ENCODE measurements around the gene GALNT9.
"Not testable (repeated sequence)": the region's sequence is repeated elsewhere in the genome, so short reads cannot be mapped to it uniquely, and the experiment has no call there.

GALNT9 gene

GRCh38 chr12:132245521-132246101, 83.8 kb downstream of the GALNT9 start:
- DNase-seq: no peak

DNA sequence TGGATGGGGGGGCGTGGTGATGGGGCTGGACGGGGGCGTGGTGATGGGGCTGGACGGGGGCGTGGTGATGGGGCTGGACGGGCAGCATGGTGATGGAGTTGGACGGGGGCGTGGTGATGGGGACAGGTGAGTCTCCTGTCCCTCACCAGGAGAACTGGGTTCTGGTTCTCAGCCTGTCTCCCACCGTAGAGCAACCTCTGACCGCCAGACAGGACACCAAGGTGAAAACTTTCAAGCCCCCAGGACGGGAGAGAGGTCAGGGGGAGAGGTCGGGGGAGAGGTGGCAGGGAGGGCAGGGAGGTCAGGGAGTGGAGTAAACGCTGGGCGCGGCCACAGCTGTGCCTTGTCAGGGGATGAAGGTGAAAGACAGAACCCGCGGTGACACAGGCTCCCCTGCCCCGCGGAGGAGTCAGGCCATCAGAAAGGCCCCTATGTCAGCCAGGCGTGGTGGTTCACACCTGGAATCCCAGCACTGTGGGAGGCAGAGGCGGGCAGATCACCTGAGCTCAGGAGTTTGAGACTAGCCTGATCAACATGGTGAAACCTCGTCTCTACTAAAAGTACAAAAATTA, 84.6 kb downstream of the GALNT9 start:
- no peak for DNase-seq

DNA sequence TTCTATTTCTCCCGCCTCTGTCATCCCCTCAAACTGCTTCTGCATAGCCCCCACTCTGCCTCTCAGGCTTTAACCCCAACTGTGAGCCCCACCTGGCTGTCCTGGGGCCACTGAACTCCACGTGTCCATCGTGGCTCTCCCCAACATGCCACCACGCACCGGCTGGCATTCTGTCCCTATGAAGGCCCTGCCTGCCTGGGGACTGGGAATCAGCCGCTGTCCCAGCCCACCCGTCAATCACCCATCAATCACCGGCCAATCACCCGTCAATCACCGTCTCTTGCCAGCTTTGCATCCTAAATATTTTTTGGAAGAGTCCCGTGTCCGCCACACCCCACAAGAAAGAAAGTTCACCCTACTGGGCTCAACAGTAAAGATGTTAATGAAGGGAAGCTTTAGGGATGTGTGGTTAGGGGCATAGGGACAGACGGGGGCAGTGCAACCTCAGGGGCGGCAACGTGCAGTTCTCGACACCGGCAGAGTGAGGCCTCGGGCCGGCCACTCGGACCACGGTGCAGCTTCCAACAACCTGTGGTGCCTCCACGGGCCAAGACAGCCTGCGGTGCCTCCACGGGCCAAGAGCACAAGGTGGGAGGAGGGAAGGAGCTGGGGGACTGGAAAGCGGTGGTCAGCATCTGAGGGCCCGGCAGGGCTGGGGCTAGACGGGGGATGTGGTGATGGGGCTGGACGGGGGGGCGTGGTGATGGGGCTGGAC, 85.6 kb downstream of the GALNT9 start:
- peak; percentile 12 for DNase-seq

- not testable (repeated sequence) for DNase-seq
Observed at GRCh38 chr12:132243171-132243570, 86.2 kb downstream of the GALNT9 start.

- not testable (repeated sequence) for DNase-seq
Observed at GRCh38 chr12:132240669-132241007, 88.8 kb downstream of the GALNT9 start.

DNA sequence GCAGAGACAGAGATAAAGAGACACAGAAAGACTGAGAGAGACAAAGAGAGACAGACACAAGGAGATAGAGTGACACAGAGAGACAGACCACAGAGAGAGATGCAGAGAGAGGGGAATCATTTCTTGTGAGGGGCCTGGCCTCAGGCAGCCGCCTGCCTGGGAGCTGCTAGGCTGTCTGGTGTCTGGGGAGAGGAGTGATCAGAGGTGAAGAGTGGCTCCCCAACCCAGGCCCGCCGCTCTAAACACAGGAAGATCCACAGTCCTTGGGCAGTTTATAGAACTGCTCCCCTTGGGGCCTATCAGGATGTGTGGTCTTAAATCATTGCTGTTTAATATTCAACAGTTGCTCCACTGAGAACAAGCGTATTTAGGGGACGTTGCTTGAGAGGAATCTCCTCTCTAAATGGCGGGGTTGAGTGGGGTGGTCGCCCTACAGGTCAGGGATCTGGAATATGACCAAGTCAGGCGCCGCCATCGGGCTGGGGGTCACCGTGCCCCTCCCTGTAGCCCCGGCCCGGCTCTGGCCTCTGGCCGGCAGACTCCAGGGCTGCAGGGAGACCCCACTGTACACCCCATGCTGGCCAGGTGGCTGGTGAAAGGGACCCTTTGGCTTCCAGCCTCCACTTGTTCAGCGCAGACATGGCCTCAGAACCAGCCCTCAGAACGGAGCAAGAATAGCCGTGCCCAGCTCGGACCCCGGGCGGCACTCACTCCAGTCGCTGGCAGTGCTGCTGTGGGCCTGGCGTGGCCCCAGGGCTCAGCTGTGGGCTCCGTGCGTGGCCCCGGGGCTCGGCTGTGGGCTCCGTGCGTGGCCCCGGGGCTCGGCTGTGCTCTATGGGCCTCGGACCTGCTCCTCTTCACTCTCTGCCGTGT, 89.4 kb downstream of the GALNT9 start:
- no peak for DNase-seq

DNA sequence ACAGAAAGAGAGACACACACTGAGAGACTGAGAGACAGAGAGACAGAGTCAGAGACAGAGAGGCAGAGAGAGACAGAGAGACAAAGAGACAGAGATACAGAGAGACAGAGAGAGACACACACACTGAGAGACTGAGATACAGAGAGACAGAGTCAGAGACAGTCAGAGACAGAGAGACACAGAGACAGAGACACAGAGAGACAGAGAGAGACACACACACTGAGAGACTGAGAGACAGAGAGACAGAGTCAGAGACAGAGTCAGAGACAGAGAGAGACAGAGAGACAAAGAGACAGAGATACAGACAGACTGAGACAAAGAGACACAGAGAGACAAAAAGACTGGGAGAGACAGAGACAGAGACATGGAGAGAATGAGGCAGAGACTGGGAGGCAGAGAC, 90.0 kb downstream of the GALNT9 start:
- no peak for DNase-seq

DNA sequence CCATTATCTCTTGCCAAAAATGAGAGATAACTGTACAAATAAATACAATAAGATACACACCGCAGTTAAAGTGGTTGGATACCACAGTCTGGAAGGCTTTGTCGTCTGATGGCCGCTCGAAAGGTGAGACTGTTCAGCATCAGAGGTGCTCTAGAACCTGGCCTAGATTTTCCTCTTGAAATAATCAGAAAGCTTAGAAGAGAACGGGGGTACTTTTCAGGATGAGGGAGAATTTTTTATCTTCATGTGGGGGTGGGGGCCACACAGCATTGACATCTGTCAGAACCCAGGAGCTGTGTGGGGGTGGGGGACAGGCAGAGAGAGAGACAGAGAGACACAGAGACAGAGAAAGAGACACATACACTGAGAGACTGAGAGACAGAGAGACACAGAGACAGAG, 90.5 kb downstream of the GALNT9 start:
- DNase-seq: no peak

DNA sequence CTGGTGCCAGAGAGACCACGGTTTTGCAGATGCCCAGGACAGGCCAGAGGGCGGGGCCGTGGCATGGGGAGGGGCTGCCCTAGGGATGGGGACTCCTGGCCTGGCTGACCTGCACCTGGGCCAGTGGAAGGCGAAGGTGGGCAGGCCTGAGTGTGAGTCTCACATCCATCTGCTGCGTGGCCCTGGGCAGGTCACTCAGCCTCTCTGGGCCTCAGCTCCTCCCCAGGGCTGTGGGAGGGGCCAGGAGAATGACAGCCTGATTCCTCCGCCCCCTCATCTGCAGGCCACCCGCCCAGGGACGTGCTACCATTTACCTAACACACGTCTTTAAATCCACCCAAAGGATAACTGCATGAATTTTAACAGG, 90.9 kb downstream of the GALNT9 start:
- no peak for DNase-seq

GRCh38 chr12:132237772-132238487, 91.5 kb downstream of the GALNT9 start:
- DNase-seq: no peak

DNA sequence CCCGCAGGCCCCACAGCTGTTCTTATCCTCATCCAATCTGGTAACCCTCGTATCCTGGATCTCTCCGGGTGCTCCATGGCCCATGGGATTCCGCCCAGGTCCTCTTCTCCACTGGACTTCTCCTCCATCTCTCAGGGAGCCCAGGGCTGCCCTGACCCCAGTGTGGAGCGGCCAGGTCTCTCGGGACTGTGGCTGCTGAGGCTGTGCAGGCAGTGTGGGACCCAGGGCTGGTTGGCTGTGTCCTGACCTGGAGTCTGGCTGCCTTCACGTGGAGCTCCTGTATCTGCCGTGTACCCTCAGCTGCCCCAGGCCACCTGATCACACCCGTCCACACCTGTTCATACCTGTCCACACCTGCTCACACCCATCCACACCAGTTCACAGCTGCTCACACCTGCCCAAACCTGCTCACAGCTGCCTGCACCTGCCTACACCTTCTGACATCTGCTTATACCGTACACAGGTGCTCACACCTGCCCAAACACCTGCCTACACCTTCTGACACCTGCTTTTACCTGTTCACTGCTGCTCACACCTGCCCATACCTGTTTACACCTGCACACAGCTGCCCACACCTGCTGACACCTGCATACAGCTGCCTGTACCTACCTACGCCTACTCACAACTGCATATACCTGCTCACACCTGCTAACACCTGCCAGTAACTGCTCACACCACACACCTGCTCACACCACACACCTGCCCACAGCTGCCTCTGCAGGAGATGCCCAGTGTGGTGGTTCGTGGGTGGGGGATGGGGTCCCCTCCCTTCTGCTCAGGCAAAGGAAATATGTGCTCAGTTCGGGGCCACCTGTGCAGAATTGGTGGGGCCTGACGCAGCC, 92.2 kb downstream of the GALNT9 start:
- no peak for DNase-seq

DNA sequence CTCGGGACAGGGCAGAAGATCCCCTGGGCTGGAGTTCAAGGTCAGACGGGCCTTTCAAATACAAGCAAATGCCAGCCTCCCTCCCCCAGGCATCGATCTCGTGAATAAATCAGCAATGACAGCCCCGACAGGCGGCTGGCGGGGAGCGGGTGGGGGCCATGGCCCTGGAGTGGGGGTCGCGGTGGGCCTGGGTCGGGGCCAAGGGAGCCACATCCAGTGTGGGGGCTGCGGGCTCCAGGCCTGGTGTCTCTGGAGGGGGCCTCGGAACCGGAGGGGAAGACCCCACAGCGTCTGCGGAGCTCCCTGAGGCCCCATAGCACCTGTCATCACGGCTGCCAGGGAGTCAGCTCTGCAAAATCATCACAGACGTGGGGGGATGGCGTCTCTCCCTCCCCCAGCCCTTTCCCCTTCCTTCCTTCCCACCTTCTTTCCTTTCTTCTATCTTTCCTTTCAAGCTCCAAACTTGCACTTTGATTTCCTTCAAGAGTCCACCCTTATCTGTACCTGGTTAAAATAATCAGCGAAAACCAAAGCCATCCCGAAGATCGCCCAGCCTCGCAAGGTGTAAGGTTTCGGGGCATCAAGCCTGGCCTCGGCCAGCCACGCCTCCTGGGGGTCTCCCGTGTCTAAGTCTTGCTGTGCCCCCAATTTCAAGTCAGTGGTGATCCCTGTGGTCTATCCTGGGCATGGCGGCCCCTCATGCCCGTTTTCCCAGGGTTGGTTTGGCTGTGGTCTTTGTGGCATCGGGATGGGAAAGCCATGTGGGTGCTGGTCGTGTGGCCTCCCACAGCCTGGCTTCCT, 93.1 kb downstream of the GALNT9 start:
- DNase-seq: no peak

GRCh38 chr12:132235116-132235820, 94.1 kb downstream of the GALNT9 start:
- no peak for DNase-seq

GRCh38 chr12:132230381-132230780, 99.0 kb downstream of the GALNT9 start:
- no peak for DNase-seq

GRCh38 chr12:132229926-132230325, 99.5 kb downstream of the GALNT9 start:
- no peak for DNase-seq

DNA sequence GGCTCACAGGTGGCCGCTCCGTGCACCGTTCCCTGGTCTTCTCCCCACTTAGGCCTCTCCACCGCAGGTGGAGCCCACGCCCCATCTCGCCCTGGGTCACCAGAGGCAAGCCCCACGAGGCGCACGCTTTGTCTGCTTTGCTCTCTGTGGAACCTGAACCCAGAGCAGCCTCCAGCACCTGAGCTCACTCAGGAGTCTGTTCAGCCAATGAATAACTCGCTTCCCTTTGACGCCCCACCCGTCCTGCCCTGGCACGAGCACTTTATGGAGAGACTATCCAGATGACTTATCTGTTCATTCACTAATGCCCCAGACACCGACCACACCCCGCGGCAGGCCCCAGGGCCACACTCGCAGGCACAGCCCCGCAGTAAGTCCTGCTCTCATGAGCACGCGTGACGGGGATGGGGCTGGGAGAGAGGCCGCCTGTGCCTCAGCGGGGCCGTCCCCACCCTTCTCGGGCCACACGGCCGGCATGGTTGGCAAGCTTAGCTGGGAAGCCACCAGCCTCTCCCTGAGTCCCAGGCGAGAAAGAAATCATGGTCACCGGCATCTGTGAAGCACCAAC, 100.1 kb downstream of the GALNT9 start:
- no peak for DNase-seq

DNA sequence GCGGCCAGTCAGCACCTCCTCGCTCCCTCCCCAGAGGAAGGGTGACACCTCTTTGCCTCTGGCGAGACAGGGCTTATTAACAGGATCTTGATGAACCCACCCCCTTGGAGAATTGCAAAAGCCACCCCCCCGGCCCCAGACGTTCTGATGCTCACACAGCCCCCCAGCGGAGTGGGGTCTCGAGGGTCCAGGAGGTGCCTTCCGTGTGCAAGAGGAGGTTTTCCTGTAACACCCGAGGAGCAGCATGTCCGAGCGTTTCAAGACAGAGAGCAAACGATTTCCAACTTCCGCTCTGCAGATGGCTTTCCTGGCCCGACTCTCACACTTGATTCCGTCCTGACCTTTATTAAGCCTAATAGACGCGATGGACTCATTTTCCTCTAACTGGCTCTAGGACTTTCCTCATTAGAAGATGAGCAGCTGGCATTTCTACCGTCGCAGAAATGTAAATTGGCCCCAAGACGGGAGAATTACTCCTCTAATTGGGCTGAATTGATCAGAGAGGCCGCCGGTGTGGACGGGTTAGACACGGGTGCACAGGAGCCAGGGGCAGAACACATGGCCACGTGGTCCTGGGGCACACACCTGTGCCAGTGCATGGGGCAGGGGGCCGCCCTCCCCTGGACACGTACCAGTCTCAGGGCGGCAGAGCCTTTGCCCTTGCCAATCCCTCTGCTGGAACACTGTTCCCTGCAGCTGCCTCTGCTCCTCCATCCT, 100.8 kb downstream of the GALNT9 start:
- no peak for DNase-seq

DNA sequence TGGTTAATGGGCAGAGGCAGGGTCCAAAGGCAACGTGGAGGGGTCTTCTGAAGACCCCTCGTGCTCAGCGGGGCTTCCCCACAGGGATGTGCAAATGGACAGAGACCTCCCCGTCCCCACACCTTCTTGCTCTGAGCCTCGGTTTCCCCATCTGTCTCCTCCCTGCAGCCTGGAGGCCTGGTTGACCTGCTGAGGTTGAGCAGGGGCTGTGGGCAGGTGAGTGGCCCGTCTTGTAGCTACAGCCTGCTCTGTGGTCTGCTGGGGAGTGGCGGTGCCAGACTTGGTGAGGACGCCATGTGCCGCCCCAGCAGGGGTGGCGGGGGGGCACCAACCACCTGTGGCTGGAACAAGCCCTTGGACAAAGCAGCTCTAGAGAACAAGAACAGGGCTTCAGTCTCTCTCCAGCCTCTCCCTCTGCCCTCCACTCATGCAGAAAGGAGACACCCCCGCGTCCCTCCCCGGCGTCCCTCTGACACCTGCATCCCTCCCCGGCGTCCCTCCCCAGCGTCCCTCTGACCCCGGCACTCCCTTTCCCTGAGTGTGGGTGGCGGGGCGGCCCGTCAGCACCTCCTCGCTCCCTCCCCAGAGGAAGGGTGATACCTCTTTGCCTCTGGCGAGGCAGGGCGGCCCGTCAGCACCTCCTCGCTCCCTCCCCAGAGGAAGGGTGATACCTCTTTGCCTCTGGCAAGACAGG, 101.5 kb downstream of the GALNT9 start:
- no peak for DNase-seq

DNA sequence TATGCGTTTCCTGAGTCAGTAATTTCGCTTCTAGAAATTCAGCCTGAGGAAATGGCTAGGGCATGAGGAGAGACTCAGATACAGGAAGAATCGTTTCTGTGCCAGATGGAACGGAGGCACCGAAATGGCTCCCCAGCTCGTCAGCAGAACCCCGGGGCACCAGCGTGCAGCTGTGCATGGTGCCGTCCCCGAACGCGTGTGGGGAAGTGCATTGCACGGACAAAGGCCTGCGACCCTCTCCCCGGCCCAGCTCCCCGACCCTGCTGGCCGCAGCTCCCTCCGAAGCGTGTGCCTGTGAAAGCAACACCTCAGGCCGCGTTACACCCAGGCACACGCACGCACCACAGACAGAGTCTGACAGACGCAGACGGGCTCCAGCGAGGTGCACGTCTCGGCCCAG, 102.3 kb downstream of the GALNT9 start:
- no peak for DNase-seq
